ENCODE measurements around the gene SLCO3A1.

The SLCO3A1 gene

GRCh38 chr15:91897585-91898372 lies 44.3 kb downstream of the SLCO3A1 start:
- Histone ChIP-seq H3K9me3 (ENCODE audit: insufficient read depth, low read length) (peaks cover 12% of the 10 kb centered on the region; the same call in 1 of the 2 replicates), H3K4me2 (ENCODE audit: low read length) (no peak overlapping the region), H3K79me2 (ENCODE audit: low read length) (no peaks in the 10 kb centered on the region)

GRCh38 chr15:91898843-91899242 lies 45.3 kb downstream of the SLCO3A1 start:
- no peak overlapping the region for H3K27ac ChIP-seq (ENCODE audit: low read length)
- no peak overlapping the region for H3K4me2 ChIP-seq (ENCODE audit: low read length)
- no peak for TF ChIP-seq EZH2phosphoT487 (IDR thresholded peaks at IDR 0.05; ENCODE audit: low read depth)
- H3K79me2 ChIP-seq (ENCODE audit: low read length), result no peaks in the 10 kb centered on the region
- H4K20me1 ChIP-seq (ENCODE audit: insufficient read depth, low read length), result no peaks in the 10 kb centered on the region
- H3K4me3 ChIP-seq (ENCODE audit: low read length), result no peak overlapping the region
- H3K9me3 ChIP-seq (ENCODE audit: insufficient read depth, low read length), result peaks cover 17% of the 10 kb centered on the region; the same call in 1 of the 2 replicates
- peaks cover 22% of the 10 kb centered on the region; the same call in 1 of the 2 replicates for H3K27me3 ChIP-seq (ENCODE audit: low read depth, low read length)
- H3K4me1 ChIP-seq (ENCODE audit: low read length), result no peaks in the 10 kb centered on the region
- no peak overlapping the region for H3K9ac ChIP-seq (ENCODE audit: low read length)
- H2AFZ ChIP-seq (ENCODE audit: low read depth, low read length), result no peak overlapping the region
- H3K36me3 ChIP-seq (replicated peaks; ENCODE audit: low read depth, low read length), result no peaks in the 10 kb centered on the region

More at GRCh38 chr15:91897585-91898372, 44.3 kb downstream of the SLCO3A1 start:
- Histone ChIP-seq H2AFZ (ENCODE audit: low read depth, low read length) (no peak overlapping the region), H3K9ac (ENCODE audit: low read length) (no peak overlapping the region), H3K4me3 (ENCODE audit: low read length) (no peak overlapping the region), H3K4me1 (ENCODE audit: low read length) (no peaks in the 10 kb centered on the region), H4K20me1 (ENCODE audit: insufficient read depth, low read length) (no peaks in the 10 kb centered on the region), H3K27me3 (ENCODE audit: low read depth, low read length) (peaks cover 22% of the 10 kb centered on the region; the same call in 1 of the 2 replicates), H3K27ac (ENCODE audit: low read length) (no peak overlapping the region), H3K36me3 (replicated peaks; ENCODE audit: low read depth, low read length) (no peaks in the 10 kb centered on the region)
- TF ChIP-seq EZH2phosphoT487 (IDR thresholded peaks at IDR 0.05; ENCODE audit: low read depth), result no peak
- TF ChIP-seq, protein P1, sequence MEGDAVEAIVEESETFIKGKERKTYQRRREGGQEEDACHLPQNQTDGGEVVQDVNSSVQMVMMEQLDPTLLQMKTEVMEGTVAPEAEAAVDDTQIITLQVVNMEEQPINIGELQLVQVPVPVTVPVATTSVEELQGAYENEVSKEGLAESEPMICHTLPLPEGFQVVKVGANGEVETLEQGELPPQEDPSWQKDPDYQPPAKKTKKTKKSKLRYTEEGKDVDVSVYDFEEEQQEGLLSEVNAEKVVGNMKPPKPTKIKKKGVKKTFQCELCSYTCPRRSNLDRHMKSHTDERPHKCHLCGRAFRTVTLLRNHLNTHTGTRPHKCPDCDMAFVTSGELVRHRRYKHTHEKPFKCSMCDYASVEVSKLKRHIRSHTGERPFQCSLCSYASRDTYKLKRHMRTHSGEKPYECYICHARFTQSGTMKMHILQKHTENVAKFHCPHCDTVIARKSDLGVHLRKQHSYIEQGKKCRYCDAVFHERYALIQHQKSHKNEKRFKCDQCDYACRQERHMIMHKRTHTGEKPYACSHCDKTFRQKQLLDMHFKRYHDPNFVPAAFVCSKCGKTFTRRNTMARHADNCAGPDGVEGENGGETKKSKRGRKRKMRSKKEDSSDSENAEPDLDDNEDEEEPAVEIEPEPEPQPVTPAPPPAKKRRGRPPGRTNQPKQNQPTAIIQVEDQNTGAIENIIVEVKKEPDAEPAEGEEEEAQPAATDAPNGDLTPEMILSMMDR (IDR thresholded peaks at IDR 0.05; ENCODE audit: low read depth, low read length), result no peak

GRCh38 chr15:91904942-91905341 lies 51.4 kb downstream of the SLCO3A1 start:
- H3K4me2 ChIP-seq (ENCODE audit: low read length), result no peak overlapping the region
- H3K9me3 ChIP-seq (ENCODE audit: insufficient read depth, low read length), result peaks cover 17% of the 10 kb centered on the region; the same call in 1 of the 2 replicates
- TF ChIP-seq EZH2phosphoT487 (IDR thresholded peaks at IDR 0.05; ENCODE audit: low read depth), result no peak
- TF ChIP-seq, protein P1 (IDR thresholded peaks at IDR 0.05; ENCODE audit: low read depth, low read length), result no peak
- no peak overlapping the region for H3K27ac ChIP-seq (ENCODE audit: low read length)
- no peaks in the 10 kb centered on the region for H3K36me3 ChIP-seq (replicated peaks; ENCODE audit: low read depth, low read length)
- H3K79me2 ChIP-seq (ENCODE audit: low read length), result no peaks in the 10 kb centered on the region
- no peak overlapping the region for H2AFZ ChIP-seq (ENCODE audit: low read depth, low read length)
- no peak overlapping the region for H3K9ac ChIP-seq (ENCODE audit: low read length)
- no peaks in the 10 kb centered on the region for H4K20me1 ChIP-seq (ENCODE audit: insufficient read depth, low read length)
- peaks cover 16% of the 10 kb centered on the region for H3K27me3 ChIP-seq (ENCODE audit: low read depth, low read length)
- H3K4me1 ChIP-seq (ENCODE audit: low read length), result no peaks in the 10 kb centered on the region
- H3K4me3 ChIP-seq (ENCODE audit: low read length), result no peak overlapping the region

DNA sequence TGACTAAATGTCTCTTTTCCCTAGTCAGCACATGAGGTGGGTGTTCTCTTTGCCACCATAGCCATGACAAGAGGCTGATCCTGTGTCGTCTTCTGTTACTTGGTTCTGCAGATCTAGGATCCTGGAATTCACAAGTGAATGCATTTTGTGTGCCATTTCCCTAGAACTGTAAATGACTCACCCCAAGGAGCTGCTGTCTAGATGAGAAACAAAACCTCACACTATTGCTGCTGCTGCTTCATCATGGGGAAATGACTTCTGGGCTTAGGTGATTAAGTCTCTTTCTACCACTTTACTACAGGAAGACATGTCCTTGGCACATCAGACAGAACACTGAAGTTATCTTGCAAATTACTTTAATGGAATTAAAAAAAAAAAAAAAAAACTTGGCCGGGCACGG lies 54.9 kb downstream of the SLCO3A1 start:
- Histone ChIP-seq H2AFZ (ENCODE audit: low read depth, low read length) (no peak overlapping the region), H3K9ac (ENCODE audit: low read length) (no peak overlapping the region), H3K4me2 (ENCODE audit: low read length) (no peak overlapping the region), H3K4me1 (ENCODE audit: low read length) (no peaks in the 10 kb centered on the region), H3K4me3 (ENCODE audit: low read length) (no peak overlapping the region), H3K27ac (ENCODE audit: low read length) (no peak overlapping the region), H3K27me3 (ENCODE audit: low read depth, low read length) (peaks cover 6% of the 10 kb centered on the region), H3K79me2 (ENCODE audit: low read length) (no peaks in the 10 kb centered on the region), H3K9me3 (ENCODE audit: insufficient read depth, low read length) (no peaks in the 10 kb centered on the region), H4K20me1 (ENCODE audit: insufficient read depth, low read length) (no peaks in the 10 kb centered on the region), H3K36me3 (replicated peaks; ENCODE audit: low read depth, low read length) (no peaks in the 10 kb centered on the region)
- TF ChIP-seq, protein P1 (IDR thresholded peaks at IDR 0.05; ENCODE audit: low read depth, low read length), result no peak
